ENCODE results near the gene PIH1D1. TPM values are rescaled to one million over a fixed set of nuclear protein-coding genes. Genes with fewer than 3 reads are reported as not detected.

PIH1D1 gene
- total RNA-seq, 1 experiment from 2014 or later = 166 TPM

DNA sequence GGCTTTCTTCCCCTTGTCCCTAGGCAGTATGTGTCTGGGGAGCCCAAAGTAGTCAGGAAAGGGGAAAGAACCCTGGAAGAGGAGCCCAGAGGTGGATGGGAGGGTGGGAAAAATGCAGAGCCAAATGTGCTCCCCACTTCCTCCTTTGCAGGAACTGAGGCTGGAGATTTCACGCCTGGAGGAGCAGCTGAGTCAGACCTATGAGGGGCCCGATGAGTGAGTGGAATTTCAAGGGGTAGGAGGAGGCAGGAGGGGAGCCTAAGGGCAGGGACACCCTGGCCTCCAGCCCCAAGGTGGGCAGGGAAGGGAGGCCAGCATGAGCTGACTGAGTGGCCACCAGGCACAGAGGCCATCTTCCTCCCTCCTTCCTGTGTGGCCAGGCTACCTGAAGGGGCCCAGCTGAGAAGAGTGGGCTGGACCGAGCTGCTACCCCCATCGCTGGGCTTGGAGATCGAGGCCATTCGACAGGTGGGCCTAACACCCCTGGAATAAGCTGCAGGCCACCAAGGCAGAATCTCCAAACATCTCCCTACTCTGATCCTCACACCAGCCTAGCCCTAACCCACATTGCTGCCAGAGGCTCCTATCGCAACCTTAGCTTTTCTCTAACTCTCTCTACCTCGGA lies 42.7 kb downstream of the PIH1D1 start:
- Histone ChIP-seq H4K8ac (replicated peaks; ENCODE audit: insufficient read length, low read depth, low read length) (no peak overlapping the region), H2AFZ (ENCODE audit: low read length) (no peak overlapping the region), H2AK5ac (ENCODE audit: insufficient read length, low read length) (no peak overlapping the region), H3K4me2 (ENCODE audit: insufficient read depth, insufficient read length, low read length) (no peak overlapping the region), H3K79me2 (ENCODE audit: insufficient read depth, low read length) (no peaks in the 10 kb centered on the region), H4K5ac (ENCODE audit: insufficient read length, low read depth, low read length) (no peak overlapping the region), H3K4ac (ENCODE audit: low read depth, low read length) (no peak overlapping the region), H3K27me3 (ENCODE audit: insufficient read depth, low read length) (no peaks in the 10 kb centered on the region), H3K14ac (ENCODE audit: insufficient read depth, low read length) (no peak overlapping the region), H2BK120ac (ENCODE audit: low read depth, low read length, poor library complexity, severe bottlenecking) (no peak overlapping the region), H3K79me1 (ENCODE audit: insufficient read depth, low read depth, low read length, poor library complexity, severe bottlenecking) (no peaks in the 10 kb centered on the region), H3K23ac (ENCODE audit: insufficient read length, low read depth, low read length) (no peak overlapping the region), H2BK12ac (ENCODE audit: insufficient read length, low read depth, low read length) (no peak overlapping the region), H2BK5ac (ENCODE audit: insufficient read length, low read length) (no peak overlapping the region), H3K27ac (ENCODE audit: insufficient read length, low read depth, low read length) (no peak overlapping the region), H4K20me1 (ENCODE audit: control insufficient read depth, insufficient read depth, insufficient read length) (peaks cover 1% of the 10 kb centered on the region), H3K9ac (ENCODE audit: extremely low read depth, insufficient read length, low read length) (no peak overlapping the region), H3K23me2 (ENCODE audit: insufficient read length, low read depth, low read length, poor library complexity, severe bottlenecking) (no peaks in the 10 kb centered on the region), H4K91ac (ENCODE audit: insufficient read length, low read depth, low read length) (no peak overlapping the region), H2BK20ac (ENCODE audit: low read depth, low read length, poor library complexity, severe bottlenecking) (no peak overlapping the region), H3K4me1 (ENCODE audit: insufficient read depth, low read length) (peaks cover 6% of the 10 kb centered on the region; the same call in 1 of the 2 replicates), H2BK15ac (ENCODE audit: low read depth, low read length) (no peak overlapping the region), H3K18ac (ENCODE audit: insufficient read length, low read depth, low read length) (no peak overlapping the region), H3K56ac (ENCODE audit: insufficient read length, low read depth, low read length) (no peak overlapping the region), H3K9me3 (ENCODE audit: control insufficient read depth, low read depth, low read length) (no peaks in the 10 kb centered on the region), H3T11ph (ENCODE audit: low read length) (no peak overlapping the region)
- WGBS (ENCODE audit: extremely low coverage, insufficient read length, low lambda C conversion rate) = no CpG with 5 or more reads among the region's 8 CpGs
- TF ChIP-seq, protein P1, sequence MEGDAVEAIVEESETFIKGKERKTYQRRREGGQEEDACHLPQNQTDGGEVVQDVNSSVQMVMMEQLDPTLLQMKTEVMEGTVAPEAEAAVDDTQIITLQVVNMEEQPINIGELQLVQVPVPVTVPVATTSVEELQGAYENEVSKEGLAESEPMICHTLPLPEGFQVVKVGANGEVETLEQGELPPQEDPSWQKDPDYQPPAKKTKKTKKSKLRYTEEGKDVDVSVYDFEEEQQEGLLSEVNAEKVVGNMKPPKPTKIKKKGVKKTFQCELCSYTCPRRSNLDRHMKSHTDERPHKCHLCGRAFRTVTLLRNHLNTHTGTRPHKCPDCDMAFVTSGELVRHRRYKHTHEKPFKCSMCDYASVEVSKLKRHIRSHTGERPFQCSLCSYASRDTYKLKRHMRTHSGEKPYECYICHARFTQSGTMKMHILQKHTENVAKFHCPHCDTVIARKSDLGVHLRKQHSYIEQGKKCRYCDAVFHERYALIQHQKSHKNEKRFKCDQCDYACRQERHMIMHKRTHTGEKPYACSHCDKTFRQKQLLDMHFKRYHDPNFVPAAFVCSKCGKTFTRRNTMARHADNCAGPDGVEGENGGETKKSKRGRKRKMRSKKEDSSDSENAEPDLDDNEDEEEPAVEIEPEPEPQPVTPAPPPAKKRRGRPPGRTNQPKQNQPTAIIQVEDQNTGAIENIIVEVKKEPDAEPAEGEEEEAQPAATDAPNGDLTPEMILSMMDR (conservative IDR thresholded peaks at IDR 0.05) = no peak
- H3K27ac Mint-ChIP-seq = no peak overlapping the region; a peak in 2 of 7 replicates
- peaks cover 11% of the 10 kb centered on the region for H3K27me3 Mint-ChIP-seq (ENCODE audit: low read depth)
- no peaks in the 10 kb centered on the region for H3K9me3 Mint-ChIP-seq
- H3K4me1 Mint-ChIP-seq = peaks cover 37 to 38% of the 10 kb centered on the region in 2 experiments
- no peaks in the 10 kb centered on the region; a peak in 1 of 7 replicates for H3K36me3 Mint-ChIP-seq (ENCODE audit: insufficient read depth in 1 of 3, low read depth in 3 of 3)
- no peak overlapping the region for H3K4me3 Mint-ChIP-seq
- DNase-seq = no peak

All from H9 (cell line).